NCI-H1417 (cell line): Measurements from ENCODE around the gene LTO1.

Experiments
- DNase-seq, 3 experiments: peaks; one replicate each; lab custom pipeline; 2025; lab: John Stamatoyannopoulos, UW

Gene LTO1

DNA sequence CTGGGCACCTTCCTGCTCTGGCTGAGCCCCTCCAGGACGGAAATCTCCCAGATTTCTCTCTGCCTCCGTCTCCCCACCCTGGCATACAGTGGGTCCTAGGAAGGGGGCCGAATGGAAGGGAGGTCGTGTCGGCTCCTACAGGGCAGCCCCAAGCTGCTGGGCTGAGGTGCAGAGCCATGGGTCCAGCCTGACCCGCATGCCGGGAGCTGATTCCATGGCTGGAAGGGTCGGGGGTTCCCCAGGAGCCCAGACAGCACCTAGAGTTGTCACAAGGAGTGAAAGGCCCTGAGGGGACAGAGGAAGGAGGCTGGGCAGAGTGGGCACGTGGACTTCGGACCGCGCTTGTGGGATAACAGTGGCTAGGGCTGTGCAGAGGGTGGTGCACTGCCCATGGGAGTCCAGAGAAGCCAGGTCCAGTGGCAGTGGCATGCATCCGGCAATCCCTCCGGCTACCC is 17.7 kb downstream of the LTO1 start:
- no peak for DNase-seq

DNA sequence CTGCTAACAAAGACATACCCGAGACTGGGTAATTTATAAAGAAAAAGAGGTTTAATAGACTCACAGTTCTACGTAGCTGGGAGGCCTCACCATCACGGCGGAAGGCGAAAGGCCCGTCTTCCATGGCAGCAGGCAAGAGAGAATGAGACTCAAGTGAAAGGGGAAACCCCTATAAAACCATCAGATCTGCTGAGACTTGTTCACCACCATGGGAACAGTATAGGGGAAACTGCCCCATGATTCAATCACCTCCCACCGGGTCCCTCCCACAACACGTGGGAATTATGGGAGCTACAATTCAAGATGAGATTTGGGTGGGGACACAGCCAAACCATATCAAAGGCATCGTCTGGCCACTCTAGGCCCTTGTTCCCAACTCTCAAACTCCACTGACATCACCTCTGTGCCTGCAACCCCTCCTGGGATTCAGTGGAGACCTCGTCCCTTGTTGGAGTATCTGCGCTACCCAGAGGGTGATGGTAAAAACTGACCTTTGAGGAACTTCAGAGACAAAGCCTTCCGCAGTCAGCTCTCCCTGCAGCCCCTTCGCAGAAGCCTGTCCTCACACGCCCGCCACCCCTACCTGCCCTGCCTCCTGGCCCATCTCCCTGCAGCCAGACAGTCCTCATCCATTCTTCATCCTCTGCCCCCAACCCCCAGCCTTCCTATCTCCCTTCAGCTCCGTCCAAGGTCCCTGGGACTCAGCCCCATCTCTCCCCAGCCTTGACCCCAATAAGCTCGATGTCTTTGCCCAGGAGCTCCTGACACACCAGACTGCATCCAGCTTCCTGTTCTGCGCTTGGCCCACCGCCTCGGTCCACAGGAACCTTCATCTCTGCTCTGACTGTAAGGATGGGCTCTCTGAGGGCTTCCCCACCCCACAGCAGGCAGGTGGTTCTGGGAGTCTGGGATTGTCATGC is 18.4 kb downstream of the LTO1 start:
- DNase-seq, result no peak

- no peak for DNase-seq
Observed at GRCh38 chr11:69655479-69656428, 19.4 kb downstream of the LTO1 start.

- DNase-seq, result peak in 2 of 3 experiments; percentile 43 to 62
Observed at GRCh38 chr11:69654660-69655478, 20.3 kb downstream of the LTO1 start.

GRCh38 chr11:69654001-69654659 is 21.0 kb downstream of the LTO1 start:
- DNase-seq, result peak in 1 of 3 experiments; percentile 43

DNA sequence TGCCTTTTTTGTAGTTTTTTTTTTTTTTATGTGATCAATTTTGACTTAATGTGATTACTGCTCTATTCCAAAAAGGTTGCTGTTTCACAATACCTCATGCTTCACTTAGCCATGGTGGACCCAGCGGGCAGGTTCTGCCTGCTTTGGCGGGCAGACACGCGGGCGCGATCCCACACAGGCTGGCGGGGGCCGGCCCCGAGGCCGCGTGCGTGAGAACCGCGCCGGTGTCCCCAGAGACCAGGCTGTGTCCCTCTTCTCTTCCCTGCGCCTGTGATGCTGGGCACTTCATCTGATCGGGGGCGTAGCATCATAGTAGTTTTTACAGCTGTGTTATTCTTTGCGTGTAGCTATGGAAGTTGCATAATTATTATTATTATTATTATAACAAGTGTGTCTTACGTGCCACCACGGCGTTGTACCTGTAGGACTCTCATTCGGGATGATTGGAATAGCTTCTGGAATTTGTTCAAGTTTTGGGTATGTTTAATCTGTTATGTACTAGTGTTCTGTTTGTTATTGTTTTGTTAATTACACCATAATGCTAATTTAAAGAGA is 21.7 kb downstream of the LTO1 start:
- DNase-seq, result no peak

DNA sequence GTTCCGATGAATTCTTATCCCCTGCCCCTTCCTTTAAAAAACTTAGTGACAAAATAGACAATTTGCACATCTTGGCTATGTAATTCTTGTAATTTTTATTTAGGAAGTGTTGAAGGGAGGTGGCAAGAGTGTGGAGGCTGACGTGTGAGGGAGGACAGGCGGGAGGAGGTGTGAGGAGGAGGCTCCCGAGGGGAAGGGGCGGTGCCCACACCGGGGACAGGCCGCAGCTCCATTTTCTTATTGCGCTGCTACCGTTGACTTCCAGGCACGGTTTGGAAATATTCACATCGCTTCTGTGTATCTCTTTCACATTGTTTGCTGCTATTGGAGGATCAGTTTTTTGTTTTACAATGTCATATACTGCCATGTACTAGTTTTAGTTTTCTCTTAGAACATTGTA is 22.2 kb downstream of the LTO1 start:
- DNase-seq, result no peak

GRCh38 chr11:69651834-69652620 is 23.1 kb downstream of the LTO1 start:
- DNase-seq, result no peak

DNA sequence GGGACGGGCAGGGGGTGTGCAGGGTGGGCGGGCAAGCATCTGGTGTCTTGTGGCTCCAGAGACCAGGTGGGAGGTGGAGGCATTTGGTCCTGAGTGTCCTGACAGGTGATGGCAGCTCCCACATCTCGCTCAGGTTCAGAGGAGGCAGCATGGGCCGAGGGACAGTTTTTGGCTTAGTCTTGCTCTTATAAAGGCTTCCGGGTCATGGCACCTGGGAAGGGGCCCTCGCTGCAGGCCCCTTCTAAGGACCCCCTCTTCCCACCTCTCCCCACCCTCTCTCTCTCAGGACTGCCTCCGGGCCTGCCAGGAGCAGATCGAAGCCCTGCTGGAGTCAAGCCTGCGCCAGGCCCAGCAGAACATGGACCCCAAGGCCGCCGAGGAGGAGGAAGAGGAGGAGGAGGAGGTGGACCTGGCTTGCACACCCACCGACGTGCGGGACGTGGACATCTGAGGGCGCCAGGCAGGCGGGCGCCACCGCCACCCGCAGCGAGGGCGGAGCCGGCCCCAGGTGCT is 24.3 kb downstream of the LTO1 start:
- no peak for DNase-seq

GRCh38 chr11:69650081-69650831 is 24.9 kb downstream of the LTO1 start:
- no peak for DNase-seq

GRCh38 chr11:69649576-69649900 is 25.6 kb downstream of the LTO1 start:
- DNase-seq, result no peak

DNA sequence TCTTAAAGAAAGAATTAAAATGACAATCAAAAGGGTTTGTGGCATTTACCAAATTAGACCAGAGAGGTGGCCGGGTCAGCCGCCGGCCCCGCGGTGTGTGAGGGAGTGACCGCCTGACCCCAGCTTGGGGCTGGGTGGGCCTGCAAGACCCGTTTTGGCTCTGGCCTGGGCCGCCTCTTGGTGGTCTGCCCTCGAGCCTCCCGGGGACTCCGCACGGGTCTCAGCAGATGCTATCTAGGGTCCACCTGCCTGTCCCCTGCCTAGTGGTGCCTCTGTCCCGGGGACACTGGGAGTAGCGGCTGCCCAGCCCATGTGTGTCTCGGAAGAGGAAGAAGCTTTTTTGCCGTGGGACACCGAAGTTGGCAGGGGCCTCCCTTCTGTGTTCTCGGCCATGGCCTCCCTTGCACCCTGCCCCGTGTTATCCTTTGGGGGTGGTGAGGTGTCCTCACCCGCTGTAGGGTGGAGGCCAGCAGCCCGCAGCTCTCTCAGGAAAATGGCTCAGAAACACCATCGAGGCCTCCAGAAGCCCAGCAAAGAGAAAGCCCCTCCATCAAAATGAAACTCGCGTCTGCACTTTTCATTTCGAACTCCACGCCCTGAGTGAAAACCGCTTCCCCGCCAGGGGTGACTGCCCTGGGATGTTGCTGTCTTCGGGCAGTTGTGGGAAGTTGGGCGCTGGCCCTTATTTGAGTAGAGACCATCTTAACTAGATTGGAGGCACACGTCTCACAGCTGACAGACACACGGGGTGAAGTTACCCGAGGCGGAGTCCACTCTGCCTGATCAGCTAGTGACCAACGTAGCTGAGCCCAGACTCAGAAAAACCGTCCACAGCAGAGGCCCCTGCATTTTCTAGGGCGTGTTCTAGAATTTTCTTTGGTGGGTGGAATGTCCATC is 26.2 kb downstream of the LTO1 start:
- no peak for DNase-seq

- DNase-seq, result no peak
Observed at GRCh38 chr11:69647761-69648497, 27.2 kb downstream of the LTO1 start.

- no peak for DNase-seq
Observed at GRCh38 chr11:69647390-69647748, 27.8 kb downstream of the LTO1 start.

DNA sequence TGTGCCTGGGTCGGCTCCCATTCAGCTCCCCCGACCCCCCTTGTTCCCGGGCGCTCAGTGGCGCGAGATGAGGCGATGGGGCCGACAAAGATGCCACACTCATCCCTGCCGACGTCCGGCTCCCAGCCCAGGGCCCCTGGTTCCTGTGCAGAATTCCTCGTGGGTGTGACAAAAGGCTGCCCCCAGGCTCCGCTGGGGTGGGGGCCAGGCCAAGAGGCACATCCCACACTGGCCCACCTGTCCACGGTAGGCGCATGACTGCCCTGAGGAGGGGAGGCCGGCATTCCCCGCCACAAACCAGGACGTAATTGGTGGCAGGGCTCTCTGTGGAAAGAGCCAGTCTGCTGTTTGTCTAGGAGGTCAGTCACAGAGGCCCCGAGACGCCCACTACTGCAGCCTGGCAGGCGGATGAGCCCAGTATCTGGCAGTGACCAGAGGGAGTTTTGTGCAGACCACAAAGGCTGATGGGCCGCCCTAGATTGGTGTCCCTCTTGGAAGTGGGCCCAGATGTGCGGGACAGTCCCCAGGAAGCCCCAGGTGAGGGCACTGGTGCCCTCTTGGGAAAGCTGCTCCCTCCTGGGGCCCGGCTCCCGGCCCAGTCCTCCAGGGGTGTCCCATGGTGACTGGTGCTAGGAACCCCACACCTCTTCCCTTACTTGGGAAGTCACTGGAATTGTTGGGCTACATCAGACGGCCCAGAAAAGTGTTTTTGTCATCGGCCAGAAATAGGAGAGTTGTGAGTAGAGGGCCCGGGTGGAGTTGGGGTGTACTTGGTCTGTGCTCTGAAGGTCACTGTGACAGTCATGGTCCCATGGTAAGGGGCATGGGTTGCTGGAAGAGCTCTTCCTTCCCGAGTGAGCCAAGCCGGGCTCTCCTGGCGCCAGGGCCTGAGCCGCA is 28.4 kb downstream of the LTO1 start:
- no peak for DNase-seq

DNA sequence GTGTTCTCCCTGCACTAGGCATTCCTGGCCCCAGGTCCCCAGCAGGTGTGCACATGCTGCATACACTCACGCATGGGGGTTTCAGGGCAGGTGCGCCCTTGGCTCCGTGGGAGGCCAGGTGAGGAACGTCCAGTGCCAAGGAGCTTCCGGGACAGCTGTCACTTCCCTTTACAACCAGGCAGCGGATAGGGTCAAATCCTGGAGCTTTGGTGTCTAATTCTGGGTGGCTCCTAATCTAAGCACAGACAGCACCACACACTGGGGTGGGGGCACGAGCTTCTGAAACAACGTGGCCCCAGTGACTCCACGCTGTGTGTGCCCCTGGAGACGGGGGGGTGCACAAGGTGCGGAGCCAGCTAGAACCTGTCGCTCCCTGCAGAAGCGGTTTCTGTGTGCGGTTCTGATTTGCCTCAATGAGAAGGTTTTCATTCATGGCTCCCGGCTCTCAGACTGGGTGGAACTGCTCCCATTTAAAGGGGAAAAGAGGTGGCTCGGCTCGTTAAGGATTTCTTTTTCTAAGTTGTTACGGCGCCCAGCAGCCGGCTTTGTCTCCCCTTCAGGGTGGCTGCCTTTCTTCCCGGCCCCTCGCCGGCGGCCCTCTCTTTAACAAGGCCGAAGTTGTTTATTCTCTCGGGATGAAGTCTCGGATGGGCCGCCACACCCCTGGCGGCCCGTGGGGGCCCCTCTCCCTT is 29.2 kb downstream of the LTO1 start:
- peak in 2 of 3 experiments; percentile 74 to 76 for DNase-seq
